Adipose tissue (tissue), 3 donors: ENCODE data around the gene SIGLEC1. TPM values are rescaled to one million over a fixed set of nuclear protein-coding genes. Genes with fewer than 3 reads are reported as not detected.

Source experiments
- H3K27ac ChIP-seq: one replicate; pipeline ENCODE4 v1.5.1; 2013; ENCODE audit warnings: low read depth, low read length
- WGBS, 3 donors: extraction: QIAGEN DNeasy Blood & Tissue Kit; methylation state at CpG; one replicate each; pipeline ENCODE4 v1.1.7; 2013; 5-methylcytosine and 5-hydroxymethylcytosine counted together
- polyA plus RNA-seq, 3 donors: library from polyadenylated mRNA; stranded (reverse); fragments of 200-250 nt; gene quantifications; one replicate each; pipeline ENCODE4 v1.2.3, GENCODE V29; 2013
- donor health status: healthy with polysubstance abuse.
- donor health status: Bipolar disorder and iron deficiency.
- donor health status: healthy.

The SIGLEC1 gene
- polyA plus RNA-seq, 3 donors: 1.9 to 11.0 (median 8.8) TPM

DNA sequence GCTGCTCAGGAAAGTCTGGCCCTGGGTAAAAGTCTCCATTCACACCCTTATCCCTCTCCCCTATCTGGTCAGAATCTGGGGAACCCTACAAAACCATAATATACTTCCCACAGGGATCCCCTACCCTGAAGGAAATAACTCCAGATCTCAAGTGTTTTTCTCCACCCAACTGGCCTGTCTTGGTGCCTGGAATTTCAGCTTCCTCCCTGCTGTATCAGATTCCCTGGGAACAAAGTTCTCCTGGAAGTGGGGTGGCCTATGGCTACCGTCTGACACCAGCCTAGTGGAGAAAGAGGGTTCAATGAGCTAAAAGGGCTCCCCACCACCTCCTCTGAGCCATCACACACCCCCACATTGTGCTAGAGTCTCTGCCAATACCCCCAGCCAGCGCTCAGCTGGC is 35.1 kb upstream of the SIGLEC1 start:
- no peak overlapping the region for H3K27ac ChIP-seq
- 80 to 90% (median 86%) methylated on average over 2 of the region's 2 CpGs for WGBS, 3 donors

DNA sequence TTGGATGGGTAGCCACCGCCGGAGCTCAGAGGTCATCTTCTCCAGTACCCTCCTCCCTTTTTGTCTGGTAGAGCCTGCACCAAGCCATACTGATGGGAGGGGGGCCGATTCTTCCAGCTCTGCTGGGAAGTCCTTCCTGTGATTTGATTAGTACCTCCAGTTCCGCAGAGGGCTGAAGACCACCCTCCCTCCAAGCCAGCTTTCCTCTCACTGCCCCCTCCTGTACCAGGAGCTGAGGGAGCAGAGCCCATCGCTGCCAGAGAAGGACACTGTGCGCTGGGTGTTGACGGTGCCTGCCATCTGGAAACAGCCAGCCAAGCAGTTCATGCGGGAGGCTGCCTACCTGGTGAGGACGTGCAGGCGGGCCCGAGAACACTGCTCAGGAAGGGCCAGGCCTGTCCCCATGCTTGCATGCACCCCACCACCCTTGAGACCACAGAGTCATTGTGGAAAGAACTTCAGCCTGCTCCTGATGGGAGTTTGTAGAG is 33.3 kb upstream of the SIGLEC1 start:
- WGBS, 3 donors: 74 to 83% (median 82%) methylated on average over 11 of the region's 11 CpGs
- H3K27ac ChIP-seq: no peak overlapping the region

DNA sequence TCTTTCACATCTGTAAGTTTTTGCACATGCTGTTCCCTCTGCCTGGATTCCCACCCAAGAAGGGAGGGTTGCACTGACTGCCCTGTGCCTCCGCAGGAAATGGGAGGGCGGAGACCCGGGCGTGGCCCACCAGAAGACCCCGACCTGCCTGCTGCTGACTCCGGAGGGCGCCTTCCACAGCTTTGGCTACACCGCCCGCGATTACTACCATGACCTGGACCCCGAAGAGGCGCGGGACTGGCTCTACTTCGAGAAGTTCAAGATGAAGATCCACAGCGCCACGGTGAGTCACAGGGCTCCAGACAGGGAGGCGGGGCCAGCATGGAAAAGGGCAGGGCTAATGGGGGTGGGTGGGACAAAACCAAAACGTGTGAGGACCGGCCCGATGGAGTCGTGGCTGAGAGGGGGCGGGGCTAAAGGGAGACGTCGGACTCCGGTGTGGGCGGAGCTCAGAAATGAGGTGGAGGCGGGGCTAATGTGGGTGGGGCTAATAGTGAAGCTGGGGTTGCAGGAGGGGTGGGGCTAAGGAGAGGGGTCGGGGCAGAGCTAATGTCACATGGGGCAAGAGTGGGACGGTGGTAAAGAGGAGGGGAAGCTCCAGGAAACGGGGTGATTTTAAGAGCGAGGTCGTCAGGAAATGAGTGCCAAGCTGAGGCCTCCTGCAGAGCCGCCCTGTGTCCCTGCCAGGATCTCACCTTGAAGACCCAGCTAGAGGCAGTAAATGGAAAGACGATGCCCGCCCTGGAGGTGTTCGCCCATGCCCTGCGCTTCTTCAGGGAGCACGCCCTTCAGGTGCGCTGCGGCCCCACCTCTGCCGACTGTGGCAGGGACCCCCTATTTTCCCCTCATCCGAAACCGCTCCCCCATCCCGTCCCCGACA is 32.6 kb upstream of the SIGLEC1 start:
- H3K27ac ChIP-seq: no peak overlapping the region
- 22 to 57% (median 52%) methylated on average over 44 to 45 of the region's 45 CpGs for WGBS, 3 donors

DNA sequence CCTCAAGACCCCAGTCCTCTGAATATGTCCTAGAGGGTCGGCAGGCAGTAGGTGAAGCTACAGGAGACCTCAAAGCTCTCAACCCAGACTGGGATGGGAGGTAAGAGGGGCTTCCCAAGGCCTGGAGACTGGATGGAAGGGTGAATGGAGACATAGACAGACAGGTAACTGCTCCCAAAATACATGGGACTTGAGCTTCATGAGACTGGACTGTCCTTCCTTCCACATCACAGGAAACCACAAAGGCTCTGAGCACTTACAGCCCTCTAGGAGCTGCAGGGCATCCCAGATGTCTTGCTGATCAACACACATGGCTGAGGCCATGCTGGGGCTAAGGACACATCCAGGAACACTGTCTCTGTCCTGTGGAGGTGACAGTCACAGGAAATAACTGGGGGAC is 31.6 kb upstream of the SIGLEC1 start:
- H3K27ac ChIP-seq: no peak overlapping the region
- 85 to 97% (median 92%) methylated on average over 1 of the region's 1 CpG for WGBS, 3 donors

DNA sequence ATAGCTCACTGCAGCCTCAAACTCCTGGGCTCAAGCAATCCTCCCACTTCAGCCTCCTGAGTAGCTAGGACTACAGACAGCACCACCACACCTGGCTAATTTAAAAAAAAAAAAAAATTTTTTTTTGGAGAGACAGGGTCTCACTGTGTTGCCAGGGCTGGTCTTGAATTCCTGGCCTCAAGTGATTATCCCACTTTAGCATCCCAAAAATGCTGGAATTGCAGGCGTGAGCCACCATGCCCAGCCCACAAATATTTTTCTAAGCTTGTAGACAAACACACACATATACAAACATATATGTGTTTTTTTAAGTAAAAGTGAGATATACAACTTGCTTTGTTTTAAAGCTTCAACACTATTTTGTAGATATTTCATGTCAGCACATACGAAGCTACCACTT is 30.9 kb upstream of the SIGLEC1 start:
- 67 to 96% (median 73%) methylated on average over 2 of the region's 2 CpGs for WGBS, 3 donors
- no peak overlapping the region for H3K27ac ChIP-seq

DNA sequence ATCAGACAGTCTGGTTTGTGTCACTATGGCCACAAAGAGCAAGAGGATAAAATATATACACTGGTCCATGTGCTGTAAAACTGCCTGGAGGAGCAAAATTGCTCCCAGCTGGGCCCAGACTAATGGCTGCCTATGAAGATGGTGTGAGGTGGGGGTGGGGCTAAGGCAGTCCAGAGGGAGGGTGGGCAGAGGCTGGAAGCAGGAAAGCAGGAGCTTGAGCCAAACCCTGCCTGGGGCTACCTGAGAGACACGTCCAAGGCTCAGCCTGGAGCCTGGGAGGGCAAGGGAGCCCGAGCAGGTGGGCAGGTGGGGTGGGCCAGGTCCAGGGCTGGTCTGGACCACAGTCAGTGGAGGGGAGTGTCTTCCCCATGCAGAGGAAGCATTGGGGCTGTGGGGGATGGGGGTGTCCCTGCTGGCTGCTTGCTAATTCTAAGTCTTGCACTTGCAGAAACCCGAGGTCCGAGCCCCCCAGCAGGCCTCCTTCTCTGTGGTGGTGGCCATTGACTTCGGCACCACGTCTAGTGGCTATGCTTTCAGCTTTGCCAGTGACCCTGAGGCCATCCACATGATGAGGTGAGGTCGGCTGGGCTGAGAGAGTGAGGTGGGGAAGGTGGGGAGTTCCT is 29.5 kb upstream of the SIGLEC1 start:
- no peak overlapping the region for H3K27ac ChIP-seq
- WGBS, 3 donors: 83 to 87% (median 85%) methylated on average over 7 of the region's 7 CpGs

DNA sequence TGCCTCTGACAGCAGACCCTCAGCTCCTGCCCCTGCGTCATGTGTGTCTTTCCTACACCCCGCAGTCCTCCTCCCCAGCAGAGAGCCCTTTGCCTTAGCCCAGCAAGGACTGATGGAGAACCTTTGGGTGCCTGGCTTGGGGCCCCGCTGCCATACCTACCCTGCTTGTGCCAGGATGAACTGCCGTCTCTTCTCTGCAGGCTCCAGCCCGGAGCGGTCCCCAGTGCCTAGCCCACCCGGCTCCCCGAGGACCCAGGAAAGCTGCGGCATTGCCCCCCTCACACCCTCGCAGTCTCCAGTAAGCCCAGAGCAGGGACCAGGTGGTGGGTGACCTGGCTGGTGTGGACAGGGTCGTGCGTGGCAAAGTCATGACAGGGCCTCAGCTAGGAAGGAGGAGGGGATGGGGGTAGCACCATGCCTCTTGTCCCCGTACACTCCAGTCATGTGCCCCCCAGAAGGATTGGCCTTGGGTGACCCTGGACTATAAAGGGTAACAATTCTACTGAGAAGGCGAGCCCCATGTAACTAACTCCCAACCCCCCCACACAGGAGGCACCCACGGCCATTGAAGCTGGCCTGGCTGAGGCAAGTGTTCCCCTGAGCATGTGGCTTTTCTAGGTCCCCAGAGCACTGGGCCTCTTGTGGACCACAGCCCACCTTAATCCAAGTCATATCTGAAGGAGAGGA is 28.4 kb upstream of the SIGLEC1 start:
- 87 to 93% (median 88%) methylated on average over 15 of the region's 15 CpGs for WGBS, 3 donors
- no peak overlapping the region for H3K27ac ChIP-seq

DNA sequence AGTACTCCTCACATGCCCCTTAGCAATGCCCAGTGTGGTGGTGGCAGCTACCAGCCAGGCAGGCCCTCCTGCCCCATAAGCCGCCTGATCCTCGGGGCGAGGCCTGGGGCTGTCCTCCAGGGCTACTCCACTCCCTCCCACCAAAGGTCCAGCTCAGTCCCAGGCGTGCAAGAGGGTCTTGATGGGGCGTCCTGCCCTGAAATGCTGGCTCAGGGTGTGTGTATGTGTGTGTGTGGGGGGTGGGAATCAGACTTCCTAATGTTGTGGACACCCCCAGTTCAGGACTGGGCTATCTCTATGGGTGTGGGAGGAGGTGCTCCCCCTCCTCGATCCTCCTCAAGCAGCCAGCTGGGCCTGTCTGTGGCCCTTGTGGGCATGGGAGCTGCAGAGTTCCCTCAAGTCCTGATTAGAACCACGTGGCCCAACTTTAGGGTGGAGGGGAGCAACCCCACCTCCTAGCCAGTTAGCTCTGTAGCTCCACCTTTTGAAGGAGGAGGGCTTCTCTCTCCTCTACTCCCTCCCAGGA is 27.6 kb upstream of the SIGLEC1 start:
- H3K27ac ChIP-seq: no peak overlapping the region
- WGBS, 3 donors: 69 to 78% (median 76%) methylated on average over 7 of the region's 7 CpGs

DNA sequence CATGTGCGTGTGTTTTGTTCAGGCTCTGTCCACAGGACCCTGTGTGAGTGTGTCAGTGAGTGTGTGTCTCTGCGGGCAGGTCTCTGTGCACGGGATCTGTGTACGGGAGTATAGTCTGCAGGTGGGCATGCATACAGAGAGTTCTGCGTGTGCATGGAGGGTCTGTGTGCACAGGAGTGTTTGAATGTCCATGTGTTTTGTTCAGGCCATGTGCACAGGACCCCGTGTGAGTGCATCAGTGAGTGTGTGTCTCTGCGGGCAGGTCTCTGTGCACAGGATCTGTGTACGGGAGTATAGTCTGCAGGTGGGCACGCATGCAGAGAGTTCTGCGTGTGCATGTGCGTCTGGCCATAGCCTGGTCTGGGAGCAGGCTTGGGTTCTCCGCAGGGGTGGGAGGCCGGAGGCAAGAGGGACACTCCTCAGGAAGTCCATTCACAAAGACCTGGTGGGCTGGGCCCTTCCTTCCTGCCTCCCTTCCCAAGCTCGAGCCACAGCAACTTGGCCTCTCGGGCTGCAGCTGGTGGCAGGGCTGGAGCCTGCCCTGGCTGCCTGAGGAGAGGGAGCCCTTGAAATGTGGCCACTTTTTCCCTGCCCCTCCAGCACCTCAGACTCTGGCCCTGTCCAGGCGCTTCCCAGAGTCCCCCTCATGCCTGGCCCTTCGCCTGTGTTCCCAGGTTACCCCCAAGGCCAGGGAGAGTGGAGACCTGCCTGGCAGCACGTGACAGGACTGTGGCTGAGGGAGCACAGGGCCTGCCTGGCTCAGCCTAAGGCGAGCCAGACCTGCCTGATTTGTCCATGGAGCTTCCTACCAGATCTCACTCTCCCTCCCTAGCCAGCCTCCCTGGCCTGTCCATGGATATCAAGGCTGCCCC is 26.9 kb upstream of the SIGLEC1 start:
- WGBS, 3 donors: 62 to 84% (median 70%) methylated on average over 19 of the region's 19 CpGs
- no peak overlapping the region for H3K27ac ChIP-seq

DNA sequence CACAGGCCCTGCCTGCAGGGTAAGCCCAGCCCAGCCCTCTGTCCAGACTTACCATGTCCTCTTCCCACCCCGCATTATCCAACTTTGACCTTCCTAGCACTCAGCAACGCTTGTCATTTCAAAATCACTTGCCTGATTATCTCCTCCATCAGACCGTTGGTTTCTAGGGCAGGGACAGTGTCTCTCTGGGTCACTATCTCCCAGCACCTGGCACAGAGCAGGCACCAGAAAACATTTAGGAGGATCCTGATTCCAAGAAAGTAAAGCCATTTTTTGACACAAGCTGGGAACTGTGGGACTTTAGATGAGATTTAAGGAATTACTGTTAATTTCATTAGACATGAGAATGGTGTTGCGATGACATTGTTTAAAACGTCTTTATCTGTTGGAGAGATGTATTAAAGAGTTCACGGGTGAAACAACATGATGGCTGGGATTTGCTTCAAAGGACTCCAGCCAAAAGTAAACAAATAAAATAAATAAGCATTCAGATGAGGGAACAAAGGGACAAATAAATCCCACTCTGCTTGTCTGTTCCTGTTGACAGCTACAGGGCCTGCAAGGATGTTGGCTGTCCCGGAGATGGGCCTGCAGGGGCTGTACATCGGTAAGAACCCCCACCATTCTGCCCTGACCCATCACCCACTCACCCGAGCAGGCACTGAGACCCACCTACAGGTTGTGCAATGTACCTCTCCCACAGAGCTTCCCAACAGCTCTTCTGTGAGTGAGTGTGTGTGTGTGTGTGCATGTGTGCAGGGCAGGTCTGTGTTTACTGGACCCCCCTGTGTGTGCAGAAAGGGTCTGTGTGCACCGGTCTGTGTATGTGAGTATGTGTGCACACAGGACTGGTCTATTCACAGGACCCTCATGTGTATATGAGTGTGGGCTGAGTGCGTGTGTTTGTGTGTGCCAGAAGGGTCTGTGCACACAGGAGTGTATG is 26.0 kb upstream of the SIGLEC1 start:
- WGBS, 3 donors: 58 to 67% (median 63%) methylated on average over 11 of the region's 11 CpGs
- H3K27ac ChIP-seq: no peak overlapping the region

DNA sequence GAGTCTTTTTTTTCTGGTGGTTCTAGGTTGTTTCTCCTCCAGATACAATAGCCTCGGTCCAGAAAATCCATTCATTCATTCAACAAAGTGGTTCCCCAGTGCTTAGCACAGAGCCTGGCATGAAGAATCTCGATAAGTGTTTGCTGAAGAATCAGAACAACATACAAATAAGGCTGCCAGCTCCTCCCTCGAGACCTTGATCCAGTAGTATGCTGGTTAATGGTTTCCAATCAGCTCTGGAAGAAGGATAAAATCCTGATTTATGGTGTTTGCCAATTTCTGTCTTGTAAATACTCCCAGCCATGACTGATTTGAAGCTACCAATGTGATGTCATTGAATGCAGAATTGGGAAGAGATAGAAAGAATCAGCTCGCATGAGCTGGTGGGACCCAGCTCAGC is 23.4 kb upstream of the SIGLEC1 start:
- no peak overlapping the region for H3K27ac ChIP-seq
- whole genome bisulfite sequencing, 3 donors: 45 to 88% (median 82%) methylated on average over 4 of the region's 4 CpGs

DNA sequence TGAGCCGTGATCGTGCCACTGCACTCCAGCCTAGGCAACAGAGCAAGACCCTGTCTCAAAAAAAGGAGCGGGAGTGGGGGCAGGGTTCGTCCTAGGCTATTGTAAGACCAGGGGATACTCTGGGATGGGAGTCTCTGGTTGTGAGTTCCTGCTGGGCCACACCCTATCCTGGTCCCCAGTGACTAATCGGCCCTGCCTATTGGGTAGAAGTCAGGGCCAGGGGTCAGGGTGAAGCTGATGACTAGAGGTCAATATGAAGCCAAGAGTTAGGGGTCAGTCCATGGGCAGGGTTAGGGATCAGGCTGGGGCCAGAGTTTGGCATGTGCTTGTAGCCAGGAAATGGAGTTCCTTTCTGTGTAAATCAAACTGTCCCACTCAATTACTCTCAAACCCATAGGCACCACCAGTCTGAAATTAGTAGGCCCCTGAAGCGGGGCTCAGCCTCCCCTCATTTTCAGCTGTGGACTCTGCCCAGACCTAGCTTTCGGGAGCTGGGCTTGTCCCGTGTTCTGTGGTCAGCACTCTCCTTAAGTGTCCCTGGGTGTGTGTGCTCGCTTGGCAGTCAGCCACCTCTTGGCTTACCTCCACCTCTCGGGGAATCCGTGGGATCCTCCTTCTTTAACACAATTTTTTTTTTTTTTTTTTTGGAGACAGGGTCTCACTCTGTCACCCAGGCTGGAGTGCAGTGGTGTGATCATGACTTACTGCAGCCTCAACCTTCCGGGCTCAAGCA is 21.9 kb upstream of the SIGLEC1 start:
- no peak overlapping the region for H3K27ac ChIP-seq
- WGBS, 3 donors: 47 to 58% (median 54%) methylated on average over 12 of the region's 12 CpGs

DNA sequence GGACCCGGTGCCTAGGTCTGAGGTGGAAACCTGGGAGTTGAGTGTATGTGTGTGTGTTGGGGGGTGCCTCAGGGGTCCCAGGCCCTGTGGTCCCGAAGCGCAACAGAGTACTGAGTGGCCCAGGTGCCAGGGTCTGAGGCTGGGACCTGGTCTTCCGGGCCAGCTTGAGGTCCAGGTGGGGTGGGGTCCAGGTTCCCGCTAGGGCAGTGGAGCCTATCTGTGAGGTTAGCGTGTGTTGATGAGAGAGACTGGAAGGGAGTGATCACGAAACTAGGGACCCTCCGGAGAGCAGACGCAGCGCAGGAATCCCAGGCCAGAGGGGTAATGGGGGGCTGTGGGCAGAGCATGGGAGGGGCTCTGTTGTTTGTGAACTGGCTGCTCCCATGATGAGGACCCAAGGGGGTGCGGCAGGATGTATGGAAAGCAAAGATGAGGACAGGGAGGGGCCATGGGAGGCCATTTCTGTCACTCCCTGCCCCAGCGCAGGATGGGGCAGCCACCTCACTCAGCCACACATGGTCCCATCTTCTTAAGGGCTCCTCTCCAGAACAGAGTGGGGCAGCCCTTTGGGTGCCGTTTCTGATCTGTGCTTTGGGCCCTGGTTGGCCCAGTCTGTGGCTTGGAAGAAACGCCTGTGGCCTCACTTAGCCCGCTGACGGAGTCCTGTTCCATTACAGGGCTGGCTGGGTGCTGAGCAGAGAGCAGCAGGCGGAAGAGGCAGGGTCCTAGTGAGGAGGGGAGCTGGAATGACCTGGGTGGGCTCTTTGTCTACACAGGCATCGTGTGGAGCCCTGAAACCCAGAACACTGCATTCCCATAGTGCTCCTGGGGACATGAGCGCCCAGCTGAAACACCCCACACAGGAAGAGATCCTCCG is 21.0 kb upstream of the SIGLEC1 start:
- H3K27ac ChIP-seq: no peak overlapping the region
- 61 to 82% (median 64%) methylated on average over 20 of the region's 20 CpGs for WGBS, 3 donors

DNA sequence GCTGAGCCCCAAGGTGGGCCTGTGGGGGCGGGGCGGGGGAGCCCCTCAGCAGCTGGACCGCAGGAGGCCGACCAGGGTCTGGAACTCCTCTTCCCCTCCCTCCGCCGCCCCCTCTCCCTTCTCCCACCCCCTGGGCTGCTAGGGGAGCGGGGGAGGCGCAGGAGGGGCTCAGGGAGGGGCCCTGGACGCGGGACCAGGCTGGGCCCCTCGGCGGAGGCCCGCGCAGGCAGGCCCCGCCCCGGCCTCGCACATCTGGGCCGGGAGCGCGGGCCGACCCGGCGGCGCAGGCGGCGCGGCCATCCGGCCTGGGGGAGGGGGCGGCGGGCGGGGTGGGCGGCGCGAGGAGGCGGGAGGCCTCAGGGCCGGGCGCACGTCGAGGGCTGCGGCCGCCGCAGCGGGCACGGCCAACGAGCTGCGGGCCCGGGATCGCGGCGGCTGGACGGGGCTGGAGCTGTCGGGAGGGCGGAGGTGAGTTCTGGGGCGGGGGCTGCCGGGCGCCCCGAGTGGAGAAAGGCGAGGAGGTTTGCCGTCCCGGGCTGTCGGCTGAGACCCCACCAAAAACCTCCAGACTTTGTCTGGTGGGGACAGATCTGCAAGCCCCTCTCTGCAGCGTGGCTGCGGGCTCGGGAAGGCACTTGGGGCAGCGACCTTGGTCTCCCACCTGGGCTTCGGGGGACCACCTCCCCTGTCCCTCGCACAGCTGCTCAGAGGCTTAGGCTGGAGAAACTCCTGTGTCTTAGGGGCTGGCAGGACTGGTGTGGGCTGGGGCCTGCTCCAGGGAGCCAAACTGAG is 20.1 kb upstream of the SIGLEC1 start, which contains the start of gene HSPA12B:
Gene HSPA12B, plus strand, starts transcription at position 359 of the 792 bp plus-strand sequence. CDS start 5,990 bp downstream, outside the sequence.
- WGBS, 3 donors: 7 to 28% (median 13%) methylated on average over 12 to 64 of the region's 67 CpGs
- H3K27ac ChIP-seq: no peak within 1 kb of the TSS

DNA sequence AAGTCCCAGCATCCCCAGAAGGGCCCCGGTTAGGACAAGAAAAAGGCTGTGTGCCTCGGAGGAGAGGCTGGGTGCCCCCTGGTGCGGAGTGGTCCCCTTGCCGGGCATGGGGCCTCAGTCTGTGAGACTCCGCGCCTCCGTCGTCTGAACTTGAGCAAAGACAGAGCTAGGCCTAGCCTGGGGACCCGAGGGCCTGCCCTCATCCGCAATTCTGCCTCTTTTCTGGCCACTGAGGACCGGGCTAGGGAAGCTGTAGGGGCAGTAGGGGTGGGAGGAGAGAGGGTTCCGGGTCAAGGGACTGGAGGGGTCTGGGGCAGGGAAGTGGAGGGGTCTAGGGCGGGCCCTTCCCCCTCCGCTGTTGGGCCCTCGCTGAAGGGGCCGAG is 19.5 kb upstream of the SIGLEC1 start:
- 68 to 75% (median 73%) methylated on average over 13 to 16 of the region's 16 CpGs for WGBS, 3 donors
- H3K27ac ChIP-seq: no peak overlapping the region
